HG03045 (cell line): ENCODE data around the gene INSYN2B.

ENCODE experiments used
- ATAC-seq: cut with Tn5 transposase; IDR thresholded peaks from one replicate; pipeline ENCODE4 v1.9.1; 2021; ENCODE audit warnings: mild to moderate bottlenecking, moderate library complexity; ENCODE audit not compliant: unreplicated experiment

The INSYN2B gene

GRCh38 chr5:169934990-169935389 is 45.3 kb downstream of the INSYN2B start:
- ATAC-seq: no peak

- no peak for ATAC-seq
These were observed 46.7 kb downstream of the INSYN2B start for GRCh38 chr5:169933616-169934015.

- ATAC-seq: no peak
These were observed 47.2 kb downstream of the INSYN2B start for GRCh38 chr5:169933127-169933526.

- ATAC-seq: no peak
These were observed 56.3 kb downstream of the INSYN2B start for GRCh38 chr5:169923988-169924387.

- no peak for ATAC-seq
These were observed 57.8 kb downstream of the INSYN2B start for GRCh38 chr5:169922474-169922873.

GRCh38 chr5:169921949-169922348 is 58.3 kb downstream of the INSYN2B start:
- no peak for ATAC-seq

GRCh38 chr5:169921384-169921783 is 58.9 kb downstream of the INSYN2B start:
- no peak for ATAC-seq

GRCh38 chr5:169920474-169920873 is 59.8 kb downstream of the INSYN2B start:
- ATAC-seq: no peak

- no peak for ATAC-seq
These were observed 62.1 kb downstream of the INSYN2B start for GRCh38 chr5:169918228-169918627.

- no peak for ATAC-seq
These were observed 62.8 kb downstream of the INSYN2B start for GRCh38 chr5:169917500-169917899.

GRCh38 chr5:169914766-169915165 is 65.5 kb downstream of the INSYN2B start:
- ATAC-seq: no peak

- no peak for ATAC-seq
These were observed 66.8 kb downstream of the INSYN2B start for GRCh38 chr5:169913479-169913878.

- ATAC-seq: no peak
These were observed 68.7 kb downstream of the INSYN2B start for GRCh38 chr5:169911448-169912212.

- no peak for ATAC-seq
These were observed 69.9 kb downstream of the INSYN2B start for GRCh38 chr5:169910393-169910792.

GRCh38 chr5:169909945-169910344 is 70.3 kb downstream of the INSYN2B start:
- no peak for ATAC-seq

- no peak for ATAC-seq
These were observed 71.4 kb downstream of the INSYN2B start for GRCh38 chr5:169908864-169909263.

GRCh38 chr5:169906745-169907649 is 73.3 kb downstream of the INSYN2B start:
- ATAC-seq: no peak

GRCh38 chr5:169905017-169905416 is 75.3 kb downstream of the INSYN2B start:
- ATAC-seq: no peak

- no peak for ATAC-seq
These were observed 75.8 kb downstream of the INSYN2B start for GRCh38 chr5:169904508-169904907.

GRCh38 chr5:169904059-169904458 is 76.2 kb downstream of the INSYN2B start:
- ATAC-seq: no peak

GRCh38 chr5:169901896-169902295 is 78.4 kb downstream of the INSYN2B start:
- ATAC-seq: no peak

- no peak for ATAC-seq
These were observed 82.8 kb downstream of the INSYN2B start for GRCh38 chr5:169897481-169897880.
